HL-60/S4 (cell line): ENCODE measurements around the gene KLF15.

ENCODE experiments used
- in situ Hi-C: fragments of 300-500 bp; cut with MboI; formaldehyde crosslinking; loops from 2 replicates; pipeline ENCODE4 v1.14.3; 2022; ENCODE audit warnings: low sequenced_read_pairs

KLF15 gene

GRCh38 chr3:126309861-126310655 is 47.1 kb downstream of the KLF15 start:
- in situ Hi-C loops = no loop called here

- in situ Hi-C loops = no loop called here
Observed at GRCh38 chr3:126309165-126309564, 48.0 kb downstream of the KLF15 start.

GRCh38 chr3:126308394-126309125 is 48.6 kb downstream of the KLF15 start:
- in situ Hi-C loops = no loop called here

- in situ Hi-C loops = no loop called here
Observed at GRCh38 chr3:126307591-126308393, 49.4 kb downstream of the KLF15 start.

GRCh38 chr3:126306888-126307482 is 50.2 kb downstream of the KLF15 start:
- in situ Hi-C loops = no loop called here

GRCh38 chr3:126306397-126306796 is 50.8 kb downstream of the KLF15 start:
- in situ Hi-C loops = no loop called here

GRCh38 chr3:126305427-126305826 is 51.8 kb downstream of the KLF15 start:
- in situ Hi-C loops = no loop called here

GRCh38 chr3:126304704-126305103 is 52.5 kb downstream of the KLF15 start:
- in situ Hi-C loops = no loop called here

GRCh38 chr3:126304291-126304690 is 52.9 kb downstream of the KLF15 start:
- in situ Hi-C loops = no loop called here

GRCh38 chr3:126303272-126303671 is 53.9 kb downstream of the KLF15 start:
- in situ Hi-C loops = no loop called here

- in situ Hi-C loops = no loop called here
Observed at GRCh38 chr3:126300761-126301481, 56.3 kb downstream of the KLF15 start.

- in situ Hi-C loops = no loop called here
Observed at GRCh38 chr3:126300001-126300760, 57.0 kb downstream of the KLF15 start.

- in situ Hi-C loops = no loop called here
Observed at GRCh38 chr3:126295407-126295939, 61.7 kb downstream of the KLF15 start.

GRCh38 chr3:126294211-126294808 is 62.9 kb downstream of the KLF15 start:
- in situ Hi-C loops = no loop called here

GRCh38 chr3:126293370-126294082 is 63.7 kb downstream of the KLF15 start:
- in situ Hi-C loops = no loop called here
